Measurements from ENCODE around the gene METTL13.

GRCh38 chr1:171816300-171816901 is 34.9 kb downstream of the METTL13 start:
- no peak for TF ChIP-seq CTCF (IDR thresholded peaks at IDR 0.05; ENCODE audit: low read length)
- no peak for TF ChIP-seq EZH2 (IDR thresholded peaks at IDR 0.05; ENCODE audit: borderline replicate concordance, low read length)

Data from OCI-LY1 (cell line).